RKO (cell line): ENCODE results near the gene PPIL6.
"Not testable (repeated sequence)": the region's sequence is repeated elsewhere in the genome, so short reads cannot be mapped to it uniquely, and the experiment has no call there.

Source experiments
- DNase-seq: peaks from one replicate; pipeline ENCODE4 v3.0.0-alpha.2; 2016; ENCODE audit warnings: low spot score

Gene PPIL6

GRCh38 chr6:109393886-109394281 lies 46.5 kb downstream of the PPIL6 start:
- DNase-seq, result peak; percentile 68

GRCh38 chr6:109393157-109393885 lies 47.1 kb downstream of the PPIL6 start:
- DNase-seq, result no peak

- DNase-seq, result no peak
These were observed 50.7 kb downstream of the PPIL6 start for GRCh38 chr6:109389650-109390274.

- DNase-seq, result no peak
These were observed 52.2 kb downstream of the PPIL6 start for GRCh38 chr6:109388265-109388664.

- no peak for DNase-seq
These were observed 56.9 kb downstream of the PPIL6 start for GRCh38 chr6:109383438-109383940.

GRCh38 chr6:109382576-109383437 lies 57.6 kb downstream of the PPIL6 start:
- peak; percentile 93 for DNase-seq

GRCh38 chr6:109381747-109382575 lies 58.5 kb downstream of the PPIL6 start, which contains the start of gene CD164:
CD164 (minus strand) TSS chr6:109382467; CDS start chr6:109382378, 89 bp downstream.
- DNase-seq, result peak; percentile 92

GRCh38 chr6:109381061-109381746 lies 59.2 kb downstream of the PPIL6 start:
- DNase-seq, result peak; percentile 58

GRCh38 chr6:109379711-109380110 lies 60.7 kb downstream of the PPIL6 start:
- DNase-seq, result peak; percentile 29

- DNase-seq, result no peak
These were observed 62.7 kb downstream of the PPIL6 start for GRCh38 chr6:109377717-109378116.

GRCh38 chr6:109374326-109374892 lies 66.0 kb downstream of the PPIL6 start:
- DNase-seq, result no peak

- peak; percentile 15 for DNase-seq
These were observed 66.7 kb downstream of the PPIL6 start for GRCh38 chr6:109373762-109374161.

- DNase-seq, result no peak
These were observed 67.1 kb downstream of the PPIL6 start for GRCh38 chr6:109373331-109373730.

GRCh38 chr6:109372130-109372529 lies 68.3 kb downstream of the PPIL6 start:
- no peak for DNase-seq

- DNase-seq, result no peak
These were observed 69.6 kb downstream of the PPIL6 start for GRCh38 chr6:109370792-109371191.

GRCh38 chr6:109370336-109370735 lies 70.1 kb downstream of the PPIL6 start:
- DNase-seq, result no peak

- DNase-seq, result no peak
These were observed 70.7 kb downstream of the PPIL6 start for GRCh38 chr6:109369728-109370127.

- not testable (repeated sequence) for DNase-seq
These were observed 75.9 kb downstream of the PPIL6 start for GRCh38 chr6:109364382-109365078.

- DNase-seq, result no peak
These were observed 76.7 kb downstream of the PPIL6 start for GRCh38 chr6:109363753-109364152.
